Measurements from ENCODE around the gene THEM4.
"Not testable (repeated sequence)": the region's sequence is repeated elsewhere in the genome, so short reads cannot be mapped to it uniquely, and the experiment has no call there.

DNA sequence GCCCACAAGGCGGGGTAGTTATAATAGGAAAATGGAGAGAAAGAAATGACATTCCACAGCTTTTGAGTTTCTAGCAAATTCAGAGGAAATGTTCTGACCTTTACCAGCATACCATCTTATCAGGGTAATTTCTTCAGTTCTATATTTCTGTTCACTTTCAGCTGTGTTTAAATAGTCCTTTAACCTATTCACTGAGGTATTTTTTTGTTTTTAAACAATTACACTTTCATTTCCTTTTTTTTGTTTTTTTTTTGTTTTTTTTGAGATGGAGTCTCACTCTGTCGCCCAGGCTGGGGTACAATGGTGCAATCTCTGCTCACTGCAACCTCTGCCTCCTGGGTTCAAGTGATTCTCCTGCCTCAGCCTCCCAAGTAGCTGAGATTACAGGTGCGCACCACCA, 24.9 kb downstream of the THEM4 start:
- TF ChIP-seq POLR2A (IDR thresholded peaks at IDR 0.05; ENCODE audit: control extremely low read depth in 1 of 2, low read depth in 2 of 2, low read length in 2 of 2); EZH2 (IDR thresholded peaks at IDR 0.05; ENCODE audit: low read depth, low read length, severe bottlenecking); FOSL1 (IDR thresholded peaks at IDR 0.05; ENCODE audit: insufficient read depth, low read depth, low read length); POLR2AphosphoS5 (IDR thresholded peaks at IDR 0.05; ENCODE audit: low read depth, low read length); CBX8 (IDR thresholded peaks at IDR 0.05; ENCODE audit: borderline replicate concordance, low read depth, low read length); CREB1 (IDR thresholded peaks at IDR 0.05); SUZ12 (IDR thresholded peaks at IDR 0.05; ENCODE audit: low read length): not testable (repeated sequence)
- TF ChIP-seq, protein P1, sequence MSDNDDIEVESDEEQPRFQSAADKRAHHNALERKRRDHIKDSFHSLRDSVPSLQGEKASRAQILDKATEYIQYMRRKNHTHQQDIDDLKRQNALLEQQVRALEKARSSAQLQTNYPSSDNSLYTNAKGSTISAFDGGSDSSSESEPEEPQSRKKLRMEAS (IDR thresholded peaks at IDR 0.05), result not testable (repeated sequence)
- TF ChIP-seq, protein P2, sequence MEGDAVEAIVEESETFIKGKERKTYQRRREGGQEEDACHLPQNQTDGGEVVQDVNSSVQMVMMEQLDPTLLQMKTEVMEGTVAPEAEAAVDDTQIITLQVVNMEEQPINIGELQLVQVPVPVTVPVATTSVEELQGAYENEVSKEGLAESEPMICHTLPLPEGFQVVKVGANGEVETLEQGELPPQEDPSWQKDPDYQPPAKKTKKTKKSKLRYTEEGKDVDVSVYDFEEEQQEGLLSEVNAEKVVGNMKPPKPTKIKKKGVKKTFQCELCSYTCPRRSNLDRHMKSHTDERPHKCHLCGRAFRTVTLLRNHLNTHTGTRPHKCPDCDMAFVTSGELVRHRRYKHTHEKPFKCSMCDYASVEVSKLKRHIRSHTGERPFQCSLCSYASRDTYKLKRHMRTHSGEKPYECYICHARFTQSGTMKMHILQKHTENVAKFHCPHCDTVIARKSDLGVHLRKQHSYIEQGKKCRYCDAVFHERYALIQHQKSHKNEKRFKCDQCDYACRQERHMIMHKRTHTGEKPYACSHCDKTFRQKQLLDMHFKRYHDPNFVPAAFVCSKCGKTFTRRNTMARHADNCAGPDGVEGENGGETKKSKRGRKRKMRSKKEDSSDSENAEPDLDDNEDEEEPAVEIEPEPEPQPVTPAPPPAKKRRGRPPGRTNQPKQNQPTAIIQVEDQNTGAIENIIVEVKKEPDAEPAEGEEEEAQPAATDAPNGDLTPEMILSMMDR (IDR thresholded peaks at IDR 0.05; ENCODE audit: control extremely low read depth in 1 of 3, insufficient read depth in 1 of 3, low read depth in 1 of 3, low read length in 3 of 3), result not testable (repeated sequence)
